OCI-LY7 (cell line): ENCODE data around the gene FBF1.

Experiments
- EZH2phosphoT487 ChIP-seq: fragments of 200-600 bp; sonication (generic); IDR thresholded peaks from 2 replicates; pipeline ENCODE4 v1.6.1; 2018; ENCODE audit warnings: low read depth, borderline replicate concordance, mild to moderate bottlenecking, mixed run types, antibody characterized with exemption, low read length, moderate library complexity, mixed read lengths
- TF ChIP-seq, protein P1 (sequence below): fragments of 200-600 bp; sonication (generic); conservative IDR thresholded peaks from 2 replicates; pipeline ENCODE4 v1.5.1; 2014; ENCODE audit warnings: mild to moderate bottlenecking, antibody characterized with exemption, low read length, moderate library complexity, mixed read lengths

- TF ChIP-seq, protein P1, sequence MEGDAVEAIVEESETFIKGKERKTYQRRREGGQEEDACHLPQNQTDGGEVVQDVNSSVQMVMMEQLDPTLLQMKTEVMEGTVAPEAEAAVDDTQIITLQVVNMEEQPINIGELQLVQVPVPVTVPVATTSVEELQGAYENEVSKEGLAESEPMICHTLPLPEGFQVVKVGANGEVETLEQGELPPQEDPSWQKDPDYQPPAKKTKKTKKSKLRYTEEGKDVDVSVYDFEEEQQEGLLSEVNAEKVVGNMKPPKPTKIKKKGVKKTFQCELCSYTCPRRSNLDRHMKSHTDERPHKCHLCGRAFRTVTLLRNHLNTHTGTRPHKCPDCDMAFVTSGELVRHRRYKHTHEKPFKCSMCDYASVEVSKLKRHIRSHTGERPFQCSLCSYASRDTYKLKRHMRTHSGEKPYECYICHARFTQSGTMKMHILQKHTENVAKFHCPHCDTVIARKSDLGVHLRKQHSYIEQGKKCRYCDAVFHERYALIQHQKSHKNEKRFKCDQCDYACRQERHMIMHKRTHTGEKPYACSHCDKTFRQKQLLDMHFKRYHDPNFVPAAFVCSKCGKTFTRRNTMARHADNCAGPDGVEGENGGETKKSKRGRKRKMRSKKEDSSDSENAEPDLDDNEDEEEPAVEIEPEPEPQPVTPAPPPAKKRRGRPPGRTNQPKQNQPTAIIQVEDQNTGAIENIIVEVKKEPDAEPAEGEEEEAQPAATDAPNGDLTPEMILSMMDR, result no peak
- TF ChIP-seq EZH2phosphoT487, result no peak
Observed at GRCh38 chr17:75909812-75910274, 31.0 kb downstream of the FBF1 start.
